HepG2 (cell line): ENCODE data around the gene OS9. TPM values are rescaled to one million over a fixed set of nuclear protein-coding genes. Genes with fewer than 3 reads are reported as not detected.

ENCODE experiments used
- DNMT1 ChIP-seq: sonication (generic); formaldehyde crosslinking; IDR thresholded peaks from 2 replicates; pipeline ENCODE4 v1.5.1; 2020; ENCODE audit warnings: mild to moderate bottlenecking, missing genetic modification reagents
- DR1 ChIP-seq: sonication (generic); formaldehyde crosslinking; IDR thresholded peaks from 2 replicates; pipeline ENCODE4 v1.8.0; 2021; ENCODE audit warnings: mild to moderate bottlenecking, missing genetic modification reagents, inconsistent platforms
- GTF3A ChIP-seq: sonication (generic); formaldehyde crosslinking; conservative IDR thresholded peaks from 2 replicates; pipeline ENCODE4 v1.4.0; 2020; ENCODE audit warnings: mild to moderate bottlenecking, missing genetic modification reagents
- HES4 ChIP-seq: sonication (generic); formaldehyde crosslinking; IDR thresholded peaks from 2 replicates; pipeline ENCODE4 v1.9.0; 2021; ENCODE audit warnings: mild to moderate bottlenecking, missing genetic modification reagents, borderline replicate concordance
- IRF2 ChIP-seq: IDR thresholded peaks from 2 replicates; pipeline ENCODE4 v1.6.1; 2018; ENCODE audit warnings: missing genetic modification reagents, missing compliant biosample characterization
- IRX3 ChIP-seq: sonication (generic); formaldehyde crosslinking; IDR thresholded peaks from 2 replicates; pipeline ENCODE4 v1.8.1; 2023; ENCODE audit warnings: mild to moderate bottlenecking, low read depth, missing genetic modification reagents, borderline replicate concordance
- NR2F6 ChIP-seq, 2 experiments: IDR thresholded peaks; 2 replicates each; pipeline ENCODE4 v1.6.1; 2016; ENCODE audit warnings: antibody characterized with exemption in 1 of 2, mild to moderate bottlenecking in 1 of 2
- NRL ChIP-seq: sonication (generic); formaldehyde crosslinking; IDR thresholded peaks from 2 replicates; pipeline ENCODE4 v1.5.0; 2020; ENCODE audit warnings: missing genetic modification reagents, mild to moderate bottlenecking, moderate library complexity, borderline replicate concordance
- POLR2G ChIP-seq: fragments of 200-400 bp; formaldehyde crosslinking; IDR thresholded peaks from 2 replicates; pipeline ENCODE4 v1.6.1; 2018; ENCODE audit warnings: mild to moderate bottlenecking, low read depth, low read length, moderate library complexity
- SP5 ChIP-seq: IDR thresholded peaks from 2 replicates; pipeline ENCODE4 v1.6.1; 2016; ENCODE audit warnings: low read depth, borderline replicate concordance
- WIZ ChIP-seq: sonication (generic); formaldehyde crosslinking; IDR thresholded peaks from 2 replicates; pipeline ENCODE4 v1.5.1; 2020; ENCODE audit warnings: mild to moderate bottlenecking, missing genetic modification reagents
- ZNF331 ChIP-seq: sonication (generic); formaldehyde crosslinking; IDR thresholded peaks from 2 replicates; pipeline ENCODE4 v1.4.0; 2020; ENCODE audit warnings: missing genetic modification reagents
- ZNF34 ChIP-seq: sonication (generic); formaldehyde crosslinking; IDR thresholded peaks from 2 replicates; pipeline ENCODE4 v1.4.0; 2020; ENCODE audit warnings: mild to moderate bottlenecking, missing genetic modification reagents, borderline replicate concordance
- ZNF451 ChIP-seq: sonication (generic); formaldehyde crosslinking; IDR thresholded peaks from 2 replicates; pipeline ENCODE4 v1.5.0; 2020; ENCODE audit warnings: mild to moderate bottlenecking, missing genetic modification reagents
- ZNF510 ChIP-seq: sonication (generic); formaldehyde crosslinking; IDR thresholded peaks from 2 replicates; pipeline ENCODE4 v1.4.0; 2020; ENCODE audit warnings: low read depth, mild to moderate bottlenecking, missing genetic modification reagents
- ZNF546 ChIP-seq: sonication (generic); formaldehyde crosslinking; conservative IDR thresholded peaks from 2 replicates; pipeline ENCODE4 v1.8.1; 2023; ENCODE audit warnings: mild to moderate bottlenecking, missing genetic modification reagents
- ZNF616 ChIP-seq: sonication (generic); formaldehyde crosslinking; IDR thresholded peaks from 2 replicates; pipeline ENCODE4 v1.5.0; 2020; ENCODE audit warnings: low read depth, mild to moderate bottlenecking, missing genetic modification reagents
- ZNF746 ChIP-seq: sonication (generic); formaldehyde crosslinking; IDR thresholded peaks from 2 replicates; pipeline ENCODE4 v1.8.0; 2022; ENCODE audit warnings: mild to moderate bottlenecking, missing genetic modification reagents
- ZNF780A ChIP-seq: sonication (generic); formaldehyde crosslinking; IDR thresholded peaks from 2 replicates; pipeline ENCODE4 v1.8.0; 2022; ENCODE audit warnings: mild to moderate bottlenecking, missing genetic modification reagents, moderate library complexity
- ZNF788 ChIP-seq: sonication (generic); formaldehyde crosslinking; IDR thresholded peaks from 2 replicates; pipeline ENCODE4 v1.5.0; 2020; ENCODE audit warnings: mild to moderate bottlenecking, missing genetic modification reagents, borderline replicate concordance
- polyA plus RNA-seq, 8 experiments: library from polyadenylated mRNA; depleted of rRNA in 3 of 8; stranded (reverse) in 7 of 8; unstranded in 1 of 8; fragments of >200 nt; fragmentation: Illumina TruSeq in 4 of 8; extraction: Trizol in 4 of 8; gene quantifications; 2 replicates each; pipeline versions ENCODE4 v1.2.1 to v1.2.3, GENCODE V29; 2011 to 2016; ENCODE audit warnings: low read depth in 4 of 8, missing spikeins in 1 of 8, mixed read lengths in 1 of 8; ENCODE audit not compliant: insufficient read depth in 1 of 8
- total RNA-seq, 5 experiments: library from RNA; depleted of rRNA; stranded (reverse); fragments of >200 nt; fragmentation: Illumina TruSeq; extraction: Trizol; gene quantifications; 2 replicates each; pipeline ENCODE4 v1.2.3, GENCODE V29; 2016; ENCODE audit warnings: low read depth in 1 of 5
- TF ChIP-seq, protein P1 (sequence below): sonication (generic); formaldehyde crosslinking; IDR thresholded peaks from 2 replicates; pipeline ENCODE4 v1.9.0; 2021; ENCODE audit warnings: missing genetic modification reagents, borderline replicate concordance
- TF ChIP-seq, protein P2 (sequence below): sonication (generic); formaldehyde crosslinking; IDR thresholded peaks from 2 replicates; pipeline ENCODE4 v1.4.0; 2020; ENCODE audit warnings: mild to moderate bottlenecking, missing genetic modification reagents
- TF ChIP-seq, protein P3 (sequence below): IDR thresholded peaks from 2 replicates; pipeline ENCODE4 v1.6.1; 2016; ENCODE audit warnings: low read depth, borderline replicate concordance
- TF ChIP-seq, protein P4 (sequence below): sonication (generic); formaldehyde crosslinking; conservative IDR thresholded peaks from 2 replicates; pipeline ENCODE4 v1.4.0; 2020; ENCODE audit warnings: missing genetic modification reagents
- TF ChIP-seq, protein P5 (sequence below): sonication (generic); IDR thresholded peaks from 2 replicates; pipeline ENCODE4 v1.6.1; 2016; ENCODE audit warnings: low read depth, borderline replicate concordance

Gene OS9
- total and polyA plus RNA-seq, 2 of the 13 experiments (the other 11 are each of a cell fraction or from before 2014, with no cell fraction given), result 156 to 206 TPM

DNA sequence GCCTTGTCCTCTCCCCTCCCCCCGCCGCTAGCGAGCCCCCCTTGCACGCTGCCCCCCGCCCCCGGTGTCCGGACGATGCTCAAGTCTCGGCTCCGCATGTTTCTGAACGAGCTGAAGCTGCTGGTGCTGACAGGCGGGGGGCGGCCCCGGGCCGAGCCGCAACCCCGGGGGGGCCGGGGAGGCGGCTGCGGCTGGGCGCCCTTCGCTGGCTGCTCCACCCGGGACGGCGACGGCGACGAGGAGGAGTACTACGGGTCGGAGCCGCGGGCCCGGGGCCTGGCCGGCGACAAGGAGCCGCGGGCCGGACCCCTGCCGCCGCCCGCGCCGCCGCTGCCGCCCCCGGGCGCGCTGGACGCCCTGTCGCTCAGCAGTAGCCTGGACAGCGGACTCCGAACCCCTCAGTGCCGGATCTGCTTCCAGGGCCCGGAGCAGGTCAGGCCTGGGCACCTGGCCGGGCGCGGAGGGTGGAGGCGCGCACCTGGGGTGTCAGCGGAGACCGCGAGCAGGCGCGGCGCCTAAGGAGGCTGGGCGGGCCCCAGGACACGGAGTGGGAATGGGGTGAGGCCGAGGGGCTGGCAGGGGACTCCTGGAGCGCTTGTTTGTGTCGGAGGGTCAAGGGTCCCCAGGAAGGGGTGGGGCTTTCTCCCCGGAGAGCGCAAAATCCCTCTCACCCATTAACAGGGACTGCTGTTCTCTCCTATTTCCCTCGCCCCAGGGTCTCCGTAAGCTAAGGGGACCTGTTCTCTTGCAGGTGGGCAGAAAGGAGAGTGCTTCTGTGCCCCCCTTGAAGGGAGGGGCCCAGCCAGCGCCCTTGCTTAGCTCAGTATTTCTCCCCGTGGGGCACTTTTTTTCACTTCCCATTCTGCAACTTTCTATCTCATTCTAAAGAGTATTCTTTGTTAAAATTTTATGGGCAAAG, 61.8 kb downstream of the OS9 start (continued):
- peak; percentile 49; the same call in 1 of the 2 replicates for TF ChIP-seq ZNF546
- no peak for TF ChIP-seq GTF3A (CRISPR knock-in tag)
- no peak for TF ChIP-seq ZNF331 (CRISPR knock-in tag)
- TF ChIP-seq WIZ (CRISPR knock-in tag), result no peak
- TF ChIP-seq DNMT1 (CRISPR knock-in tag), result no peak
- no peak for TF ChIP-seq IRX3 (CRISPR knock-in tag)
- no peak for TF ChIP-seq DR1 (CRISPR knock-in tag)
- no peak for TF ChIP-seq IRF2
- peak; percentile 56; the same call in 1 of the 2 replicates for TF ChIP-seq SP5 (CRISPR knock-in tag)
- TF ChIP-seq ZNF788 (CRISPR knock-in tag), result peak; percentile 23; the same call in 1 of the 2 replicates
- TF ChIP-seq NR2F6 (IDR thresholded peaks at IDR 0.05), result peak; percentile 74
- TF ChIP-seq NR2F6 (CRISPR knock-in tag; IDR thresholded peaks at IDR 0.05), result peak; percentile 83
- TF ChIP-seq ZNF451, result no peak
- TF ChIP-seq, protein P1, sequence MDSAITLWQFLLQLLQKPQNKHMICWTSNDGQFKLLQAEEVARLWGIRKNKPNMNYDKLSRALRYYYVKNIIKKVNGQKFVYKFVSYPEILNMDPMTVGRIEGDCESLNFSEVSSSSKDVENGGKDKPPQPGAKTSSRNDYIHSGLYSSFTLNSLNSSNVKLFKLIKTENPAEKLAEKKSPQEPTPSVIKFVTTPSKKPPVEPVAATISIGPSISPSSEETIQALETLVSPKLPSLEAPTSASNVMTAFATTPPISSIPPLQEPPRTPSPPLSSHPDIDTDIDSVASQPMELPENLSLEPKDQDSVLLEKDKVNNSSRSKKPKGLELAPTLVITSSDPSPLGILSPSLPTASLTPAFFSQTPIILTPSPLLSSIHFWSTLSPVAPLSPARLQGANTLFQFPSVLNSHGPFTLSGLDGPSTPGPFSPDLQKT (CRISPR knock-in tag), result no peak
- TF ChIP-seq, protein P2, sequence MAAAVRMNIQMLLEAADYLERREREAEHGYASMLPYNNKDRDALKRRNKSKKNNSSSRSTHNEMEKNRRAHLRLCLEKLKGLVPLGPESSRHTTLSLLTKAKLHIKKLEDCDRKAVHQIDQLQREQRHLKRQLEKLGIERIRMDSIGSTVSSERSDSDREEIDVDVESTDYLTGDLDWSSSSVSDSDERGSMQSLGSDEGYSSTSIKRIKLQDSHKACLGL, result no peak
- TF ChIP-seq ZNF34 (CRISPR knock-in tag), result no peak
- TF ChIP-seq POLR2G, result peak; percentile 74
- TF ChIP-seq, protein P3, sequence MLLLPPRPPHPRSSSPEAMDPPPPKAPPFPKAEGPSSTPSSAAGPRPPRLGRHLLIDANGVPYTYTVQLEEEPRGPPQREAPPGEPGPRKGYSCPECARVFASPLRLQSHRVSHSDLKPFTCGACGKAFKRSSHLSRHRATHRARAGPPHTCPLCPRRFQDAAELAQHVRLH (CRISPR knock-in tag), result no peak
- TF ChIP-seq ZNF746 (CRISPR knock-in tag), result peak; percentile 59; the same call in 1 of the 2 replicates
- no peak for TF ChIP-seq HES4 (CRISPR knock-in tag)
- TF ChIP-seq, protein P4, sequence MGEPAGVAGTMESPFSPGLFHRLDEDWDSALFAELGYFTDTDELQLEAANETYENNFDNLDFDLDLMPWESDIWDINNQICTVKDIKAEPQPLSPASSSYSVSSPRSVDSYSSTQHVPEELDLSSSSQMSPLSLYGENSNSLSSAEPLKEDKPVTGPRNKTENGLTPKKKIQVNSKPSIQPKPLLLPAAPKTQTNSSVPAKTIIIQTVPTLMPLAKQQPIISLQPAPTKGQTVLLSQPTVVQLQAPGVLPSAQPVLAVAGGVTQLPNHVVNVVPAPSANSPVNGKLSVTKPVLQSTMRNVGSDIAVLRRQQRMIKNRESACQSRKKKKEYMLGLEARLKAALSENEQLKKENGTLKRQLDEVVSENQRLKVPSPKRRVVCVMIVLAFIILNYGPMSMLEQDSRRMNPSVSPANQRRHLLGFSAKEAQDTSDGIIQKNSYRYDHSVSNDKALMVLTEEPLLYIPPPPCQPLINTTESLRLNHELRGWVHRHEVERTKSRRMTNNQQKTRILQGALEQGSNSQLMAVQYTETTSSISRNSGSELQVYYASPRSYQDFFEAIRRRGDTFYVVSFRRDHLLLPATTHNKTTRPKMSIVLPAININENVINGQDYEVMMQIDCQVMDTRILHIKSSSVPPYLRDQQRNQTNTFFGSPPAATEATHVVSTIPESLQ (CRISPR knock-in tag), result no peak
- peak; percentile 61 for TF ChIP-seq NRL (CRISPR knock-in tag)
- TF ChIP-seq, protein P5, sequence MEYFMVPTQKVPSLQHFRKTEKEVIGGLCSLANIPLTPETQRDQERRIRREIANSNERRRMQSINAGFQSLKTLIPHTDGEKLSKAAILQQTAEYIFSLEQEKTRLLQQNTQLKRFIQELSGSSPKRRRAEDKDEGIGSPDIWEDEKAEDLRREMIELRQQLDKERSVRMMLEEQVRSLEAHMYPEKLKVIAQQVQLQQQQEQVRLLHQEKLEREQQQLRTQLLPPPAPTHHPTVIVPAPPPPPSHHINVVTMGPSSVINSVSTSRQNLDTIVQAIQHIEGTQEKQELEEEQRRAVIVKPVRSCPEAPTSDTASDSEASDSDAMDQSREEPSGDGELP, result no peak
- TF ChIP-seq ZNF510 (CRISPR knock-in tag), result no peak
- 0 out of 2 replicates have a peak, but pooled peaks have one; percentile 29 for TF ChIP-seq ZNF616 (CRISPR knock-in tag)
- no peak for TF ChIP-seq ZNF780A (CRISPR knock-in tag)
